ENCODE measurements around the gene EPHB2. TPM values are rescaled to one million over a fixed set of nuclear protein-coding genes. Genes with fewer than 3 reads are reported as not detected.

The EPHB2 gene
- total and polyA plus RNA-seq, 2 of the 8 experiments (the other 6 are each of a cell fraction or from before 2014, with no cell fraction given): 15.8 to 17.2 TPM

- TF ChIP-seq YY1 (IDR thresholded peaks at IDR 0.05; ENCODE audit: low read depth, low read length) (no peak), EZH2 (IDR thresholded peaks at IDR 0.05; ENCODE audit: low read depth, low read length, severe bottlenecking) (no peak), MAX (IDR thresholded peaks at IDR 0.05) (no peak), HDAC6 (IDR thresholded peaks at IDR 0.05; ENCODE audit: low read depth, low read length) (no peak), MAFK (IDR thresholded peaks at IDR 0.05; ENCODE audit: low read depth, low read length) (no peak)
These were observed 26.0 kb downstream of the EPHB2 start (continued) for GRCh38 chr1:22736501-22737080.
